Activated B cell treated with CpG ODN at 0.5 μM for 24 hours (primary cell): ENCODE results near the gene PLCB4. TPM values are rescaled to one million over a fixed set of nuclear protein-coding genes. Genes with fewer than 3 reads are reported as not detected.

Experiments
- ATAC-seq: fragments of 200-7000 bp; cut with Tn5 transposase; one replicate; pipeline ENCODE4 v1.10.0; 2021; ENCODE audit warnings: low read depth, mild to moderate bottlenecking, moderate library complexity
- CTCF ChIA-PET: fragments of 350-600 bp; sonication (Branson Sonifier 250); formaldehyde crosslinking; loops from one replicate; lab custom pipeline; 2021; ENCODE audit warnings: antibody characterized with exemption; lab: Charles Lee
- POLR2A ChIA-PET: fragments of 350-600 bp; sonication (Branson Sonifier 250); formaldehyde crosslinking; loops from one replicate; lab custom pipeline; 2021; ENCODE audit warnings: antibody characterized with exemption; lab: Charles Lee
- DNase-seq: peaks from one replicate; pipeline ENCODE4 v3.0.0; 2022
- H3K27ac Mint-ChIP-seq: one replicate; pipeline ENCODE4 v1.8.0; 2020; ENCODE audit warnings: mixed read lengths
- H3K27me3 Mint-ChIP-seq: one replicate; pipeline ENCODE4 v1.8.0; 2021; ENCODE audit warnings: mixed read lengths
- H3K36me3 Mint-ChIP-seq: one replicate; pipeline ENCODE4 v1.8.0; 2021; ENCODE audit warnings: low read depth, mixed read lengths
- H3K4me1 Mint-ChIP-seq: one replicate; pipeline ENCODE4 v1.8.0; 2021; ENCODE audit warnings: mixed read lengths
- H3K4me3 Mint-ChIP-seq: one replicate; pipeline ENCODE4 v1.8.0; 2020; ENCODE audit warnings: mild to moderate bottlenecking, mixed read lengths
- H3K9me3 Mint-ChIP-seq: one replicate; pipeline ENCODE4 v1.8.0; 2020; ENCODE audit warnings: mixed read lengths
- CTCF ChIP-seq: fragments of 200-600 bp; IDR thresholded peaks from one replicate; pipeline ENCODE4 v1.8.0; 2022; ENCODE audit warnings: antibody characterized with exemption, mild to moderate bottlenecking
- intact Hi-C: fragments of 100-400 bp; cut with micrococcal nuclease; formaldehyde crosslinking; loops from one replicate; pipeline ENCODE4 v1.15.1; 2024
- total RNA-seq: library from RNA; stranded (reverse); gene quantifications from 2 replicates; pipeline ENCODE4 v1.2.3, GENCODE V29; 2022

Gene PLCB4
- total RNA-seq, 1 donor from 2014 or later = not detected

- no peak for TF ChIP-seq CTCF
- Mint-ChIP-seq H3K4me3 (no peak overlapping the region), H3K27ac (no peak overlapping the region), H3K27me3 (peaks cover 42% of the 10 kb centered on the region), H3K9me3 (no peaks in the 10 kb centered on the region), H3K36me3 (no peaks in the 10 kb centered on the region), H3K4me1 (peaks cover 23% of the 10 kb centered on the region)
- POLR2A ChIA-PET = no interaction called here
- intact Hi-C loops = no loop called here
- DNase-seq (no peak), ATAC-seq (no peak)
- CTCF ChIA-PET = no interaction called here
Measured at GRCh38 chr20:9518576-9519175, 449.8 kb downstream of the PLCB4 start.

- TF ChIP-seq CTCF = no peak
- H3K4me3 Mint-ChIP-seq = no peak overlapping the region
- H3K9me3 Mint-ChIP-seq = no peaks in the 10 kb centered on the region
- H3K27me3 Mint-ChIP-seq = peaks cover 36% of the 10 kb centered on the region
- ATAC-seq (no peak), DNase-seq (no peak)
- CTCF ChIA-PET = no interaction called here
- intact Hi-C loops = no loop called here
- no peaks in the 10 kb centered on the region for H3K36me3 Mint-ChIP-seq
- H3K4me1 Mint-ChIP-seq = peaks cover 15% of the 10 kb centered on the region
- H3K27ac Mint-ChIP-seq = no peak overlapping the region
- POLR2A ChIA-PET = no interaction called here
Measured at GRCh38 chr20:9520086-9520485, 451.2 kb downstream of the PLCB4 start.

- no peak for DNase-seq
- no peaks in the 10 kb centered on the region for H3K36me3 Mint-ChIP-seq
- ChIA-PET POLR2A (no interaction called here), CTCF (no interaction called here)
- TF ChIP-seq CTCF = no peak
- no peak overlapping the region for H3K27ac Mint-ChIP-seq
- H3K4me1 Mint-ChIP-seq = no peaks in the 10 kb centered on the region
- intact Hi-C loops = no loop called here
- no peak for ATAC-seq
- H3K27me3 Mint-ChIP-seq = peaks cover 22% of the 10 kb centered on the region
- no peak overlapping the region for H3K4me3 Mint-ChIP-seq
- no peaks in the 10 kb centered on the region for H3K9me3 Mint-ChIP-seq
Measured at GRCh38 chr20:9523636-9524035, 454.7 kb downstream of the PLCB4 start.
